GM12875 (cell line): ENCODE measurements around the gene RLN3.
"Not testable (repeated sequence)": the region's sequence is repeated elsewhere in the genome, so short reads cannot be mapped to it uniquely, and the experiment has no call there.

Source experiments
- H3K4me3 ChIP-seq: one replicate; pipeline ENCODE4 v1.5.1; 2011; ENCODE audit warnings: low read depth, low read length, control low read depth
- TF ChIP-seq, protein P1 (sequence below): IDR thresholded peaks from 2 replicates; pipeline ENCODE4 v1.5.1; 2011; ENCODE audit warnings: low read depth, mild to moderate bottlenecking, control low read depth, inconsistent platforms, low read length, moderate library complexity, borderline replicate concordance; ENCODE audit not compliant: insufficient read depth

Gene RLN3

DNA sequence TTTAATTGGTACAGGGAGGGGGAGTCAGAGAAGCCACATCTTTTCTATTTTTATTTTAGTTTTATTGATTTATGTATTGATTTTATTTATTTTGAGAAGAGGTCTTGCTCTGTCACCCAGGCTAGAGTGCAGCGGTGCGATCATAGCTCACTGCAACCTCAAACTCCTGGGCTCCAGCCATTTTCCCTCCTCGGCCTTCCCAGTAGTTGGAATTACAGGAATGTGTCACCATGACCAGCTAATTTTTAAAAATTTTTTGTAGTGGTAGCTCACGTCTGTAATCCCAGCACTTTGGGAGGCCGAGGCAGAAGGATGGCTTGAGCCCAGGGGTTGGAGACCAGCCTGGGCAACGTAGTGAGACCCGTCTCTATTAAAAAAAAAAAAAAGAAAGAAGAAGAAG, 7.8 kb downstream of the RLN3 start:
- no peak overlapping the region for H3K4me3 ChIP-seq
- TF ChIP-seq, protein P1, sequence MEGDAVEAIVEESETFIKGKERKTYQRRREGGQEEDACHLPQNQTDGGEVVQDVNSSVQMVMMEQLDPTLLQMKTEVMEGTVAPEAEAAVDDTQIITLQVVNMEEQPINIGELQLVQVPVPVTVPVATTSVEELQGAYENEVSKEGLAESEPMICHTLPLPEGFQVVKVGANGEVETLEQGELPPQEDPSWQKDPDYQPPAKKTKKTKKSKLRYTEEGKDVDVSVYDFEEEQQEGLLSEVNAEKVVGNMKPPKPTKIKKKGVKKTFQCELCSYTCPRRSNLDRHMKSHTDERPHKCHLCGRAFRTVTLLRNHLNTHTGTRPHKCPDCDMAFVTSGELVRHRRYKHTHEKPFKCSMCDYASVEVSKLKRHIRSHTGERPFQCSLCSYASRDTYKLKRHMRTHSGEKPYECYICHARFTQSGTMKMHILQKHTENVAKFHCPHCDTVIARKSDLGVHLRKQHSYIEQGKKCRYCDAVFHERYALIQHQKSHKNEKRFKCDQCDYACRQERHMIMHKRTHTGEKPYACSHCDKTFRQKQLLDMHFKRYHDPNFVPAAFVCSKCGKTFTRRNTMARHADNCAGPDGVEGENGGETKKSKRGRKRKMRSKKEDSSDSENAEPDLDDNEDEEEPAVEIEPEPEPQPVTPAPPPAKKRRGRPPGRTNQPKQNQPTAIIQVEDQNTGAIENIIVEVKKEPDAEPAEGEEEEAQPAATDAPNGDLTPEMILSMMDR = no peak

DNA sequence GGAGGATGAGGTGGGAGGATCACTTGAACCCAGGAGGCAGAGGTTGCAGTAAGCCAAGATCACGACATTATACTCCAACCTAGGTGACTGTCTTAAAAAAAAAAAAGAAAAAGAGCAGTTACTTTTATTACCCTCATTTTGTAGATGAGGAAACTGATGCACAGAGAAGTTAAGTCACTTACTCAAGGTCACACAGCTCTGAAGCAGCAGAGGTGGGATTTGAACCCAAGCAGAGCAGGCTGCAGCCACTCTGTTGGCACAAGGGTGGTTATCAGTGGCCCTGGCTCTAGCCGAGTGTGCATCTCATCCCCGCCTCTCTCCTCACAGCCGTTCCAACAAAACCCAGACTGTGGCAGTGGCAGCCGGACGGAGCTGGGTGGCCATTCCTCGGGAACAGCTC, 11.2 kb downstream of the RLN3 start:
- TF ChIP-seq, protein P1 = no peak
- H3K4me3 ChIP-seq = no peak overlapping the region

DNA sequence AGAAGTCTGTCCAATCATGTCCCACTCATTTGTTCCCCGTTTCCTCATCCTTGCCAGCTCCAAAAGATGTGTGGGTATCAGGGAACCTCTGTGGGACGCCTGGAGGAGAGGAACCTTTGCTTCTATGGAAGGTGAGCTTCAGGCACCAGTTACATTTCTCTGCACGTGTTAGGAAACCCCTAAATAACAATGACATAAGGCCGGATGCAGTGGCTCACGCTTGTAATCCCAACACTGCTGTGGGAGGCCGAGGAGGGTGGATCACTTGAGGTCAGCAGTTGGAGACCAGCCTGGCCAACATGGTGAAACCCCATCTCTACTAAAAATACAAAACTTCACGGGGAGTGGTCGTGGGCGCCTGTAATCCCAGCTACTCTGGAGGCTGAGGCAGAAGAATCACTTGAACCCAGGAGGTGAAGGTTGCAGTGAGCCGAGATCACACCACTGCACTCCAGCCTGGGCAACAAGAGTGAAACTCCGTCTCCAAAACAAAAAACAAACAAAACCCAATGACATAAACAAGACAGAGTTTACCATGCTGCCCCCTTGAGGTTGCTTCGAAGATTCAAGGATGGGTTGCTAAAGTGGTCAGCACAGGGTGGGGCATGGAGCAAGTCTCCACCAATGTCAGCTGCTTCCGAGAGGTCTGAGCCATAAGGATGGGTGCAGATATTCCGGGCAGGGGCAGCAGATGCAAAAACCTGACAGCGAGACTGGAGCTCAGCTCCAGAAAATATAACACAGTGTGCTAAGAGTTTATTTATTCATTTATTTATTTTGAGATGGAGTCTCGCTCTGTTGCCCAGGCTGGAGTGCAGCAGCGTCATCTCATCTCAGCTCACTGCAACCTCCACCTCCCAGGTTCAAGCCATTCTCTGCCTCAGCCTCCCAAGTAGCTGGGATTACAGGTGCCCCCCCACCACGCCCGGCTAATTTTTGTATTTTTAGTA, 15.0 kb downstream of the RLN3 start:
- H3K4me3 ChIP-seq = not testable (repeated sequence)
- TF ChIP-seq, protein P1 = peak; percentile 59

DNA sequence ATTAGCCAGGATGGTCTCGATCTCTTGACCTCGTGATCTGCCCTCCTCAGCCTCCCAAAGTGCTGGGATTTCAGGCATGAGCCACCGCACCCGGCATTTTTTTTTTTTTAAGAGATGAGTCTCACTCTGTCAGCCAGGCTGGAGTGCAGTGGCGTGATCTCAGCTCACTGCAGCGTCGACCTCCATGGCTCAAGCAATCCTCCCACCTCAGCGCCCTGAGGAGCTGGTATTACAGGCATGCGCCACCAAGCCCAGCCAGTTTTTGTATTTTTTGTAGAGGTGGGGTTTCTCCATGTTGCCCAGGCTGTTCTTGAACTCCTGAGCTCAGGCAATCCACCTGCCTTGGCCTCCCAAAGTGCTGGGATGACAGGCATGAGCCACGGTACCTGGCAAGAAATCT, 19.9 kb downstream of the RLN3 start:
- H3K4me3 ChIP-seq = not testable (repeated sequence)

DNA sequence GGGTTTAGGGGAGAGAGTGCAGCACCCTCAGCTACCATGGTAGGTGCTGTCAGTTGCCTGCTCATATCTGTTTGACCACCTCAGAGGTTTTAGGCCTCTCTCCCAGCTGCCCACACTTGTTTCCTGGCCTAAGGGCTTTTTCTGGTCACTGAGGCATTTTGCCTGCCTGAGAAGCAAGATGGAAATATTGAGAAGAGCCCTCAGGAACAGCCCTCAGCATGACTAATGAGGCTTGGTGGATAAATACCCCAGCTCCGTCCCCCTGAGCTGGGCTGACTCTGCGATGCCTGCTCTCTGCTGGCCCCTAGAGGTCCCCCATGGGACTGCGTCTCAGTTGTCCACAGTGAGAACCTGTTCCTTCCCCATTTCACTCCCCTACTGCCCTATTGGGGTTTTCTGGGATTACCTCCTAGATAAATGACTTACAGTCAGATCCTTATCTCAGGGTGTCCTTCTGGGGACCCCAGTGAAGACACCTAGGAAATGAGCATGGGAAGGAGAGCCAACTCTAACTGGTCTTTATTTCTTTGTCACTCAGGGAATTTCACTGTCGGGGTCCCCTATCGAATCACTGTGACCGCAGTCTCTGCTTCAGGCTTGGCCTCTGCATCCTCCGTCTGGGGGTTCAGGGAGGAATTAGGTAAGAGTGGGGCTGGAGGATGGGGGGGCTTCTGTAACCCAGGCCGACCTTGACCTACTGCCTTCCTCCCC, 20.6 kb downstream of the RLN3 start:
- TF ChIP-seq, protein P1 = peak; percentile 92
- H3K4me3 ChIP-seq = no peak overlapping the region

DNA sequence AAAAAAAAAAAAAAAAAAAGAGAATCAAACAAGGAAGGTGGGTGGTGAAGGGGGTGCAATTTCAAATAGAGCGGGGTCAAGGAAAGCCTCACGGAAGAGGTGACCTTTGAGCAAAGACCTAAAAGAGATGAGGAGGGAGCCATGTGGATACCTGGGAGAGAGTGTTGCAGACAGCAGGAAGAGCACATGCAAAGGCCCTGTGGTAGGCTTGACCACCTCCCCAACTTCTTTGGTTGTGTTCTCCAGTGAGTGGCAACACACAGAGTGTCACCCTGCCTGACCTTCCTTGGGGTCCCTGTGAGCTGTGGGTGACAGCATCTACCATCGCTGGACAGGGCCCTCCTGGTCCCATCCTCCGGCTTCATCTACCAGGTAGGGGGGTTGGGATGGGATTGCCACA, 22.6 kb downstream of the RLN3 start:
- TF ChIP-seq, protein P1 = no peak
- H3K4me3 ChIP-seq = no peak overlapping the region

DNA sequence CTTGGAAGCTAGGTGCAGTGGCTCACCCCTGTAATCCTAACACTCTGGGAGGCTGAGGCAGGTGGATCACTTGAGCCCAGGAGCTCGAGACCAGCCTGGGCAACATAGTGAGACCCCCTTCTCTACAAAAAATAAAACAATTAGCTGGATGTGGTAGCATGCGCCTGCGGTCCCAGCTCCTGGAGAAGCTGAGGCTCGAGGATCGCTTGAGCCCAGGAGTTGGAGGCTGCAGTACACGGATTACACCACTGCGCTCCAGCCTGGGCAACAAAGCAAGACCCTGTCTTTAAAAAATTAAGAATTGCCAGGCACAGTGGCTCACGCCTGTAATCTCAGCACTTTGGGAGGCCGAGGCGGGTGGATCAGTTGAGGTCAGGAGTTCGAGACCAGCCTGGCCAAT, 23.0 kb downstream of the RLN3 start:
- H3K4me3 ChIP-seq = not testable (repeated sequence)

DNA sequence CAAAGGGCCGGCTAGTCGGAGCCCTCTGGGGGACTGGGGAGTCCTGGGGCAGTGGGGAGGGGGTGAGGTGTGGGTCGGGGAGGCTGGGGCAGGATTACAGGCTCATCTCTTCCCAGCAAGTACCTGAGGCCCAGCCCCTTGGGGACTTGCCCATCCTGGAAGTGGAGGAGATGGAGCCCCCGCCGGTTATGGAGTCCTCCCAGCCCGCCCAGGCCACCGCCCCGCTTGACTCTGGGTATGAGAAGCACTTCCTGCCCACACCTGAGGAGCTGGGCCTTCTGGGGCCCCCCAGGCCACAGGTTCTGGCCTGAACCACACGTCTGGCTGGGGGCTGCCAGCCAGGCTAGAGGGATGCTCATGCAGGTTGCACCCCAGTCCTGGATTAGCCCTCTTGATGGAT, 24.0 kb downstream of the RLN3 start:
- H3K4me3 ChIP-seq = no peak overlapping the region
- TF ChIP-seq, protein P1 = no peak
